Activated CD8-positive, alpha-beta memory T cell treated with anti-CD3 and anti-CD28 coated beads for 48 hours (primary cell): ENCODE measurements around the gene FGD4.
"Not testable (repeated sequence)": the region's sequence is repeated elsewhere in the genome, so short reads cannot be mapped to it uniquely, and the experiment has no call there.

ENCODE experiments used
- DNase-seq, 3 experiments: peaks; one replicate each; pipeline ENCODE4 v3.0.0-alpha.2; 2020; ENCODE audit warnings: low read depth in 2 of 3, low spot score in 2 of 3

FGD4 gene

DNA sequence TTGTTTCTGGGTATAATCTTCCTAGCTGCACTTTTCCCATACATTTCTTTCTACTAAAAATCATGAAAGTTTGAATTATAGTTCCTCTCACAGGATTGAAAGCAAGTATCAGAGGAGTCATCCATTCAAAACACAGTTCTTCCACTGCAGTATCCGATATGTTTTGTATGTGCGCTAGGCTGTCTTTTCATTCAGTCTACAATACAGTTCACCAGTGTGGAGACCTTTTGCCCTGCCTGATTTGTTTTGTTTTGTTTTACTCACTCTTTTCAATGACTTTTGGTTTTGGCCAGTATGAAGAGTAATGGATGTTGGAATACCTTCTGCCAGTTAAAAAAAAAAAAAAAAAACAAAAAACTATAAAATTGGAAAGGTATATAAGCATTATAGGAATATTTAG is 91.4 kb downstream of the FGD4 start:
- no peak for DNase-seq

DNA sequence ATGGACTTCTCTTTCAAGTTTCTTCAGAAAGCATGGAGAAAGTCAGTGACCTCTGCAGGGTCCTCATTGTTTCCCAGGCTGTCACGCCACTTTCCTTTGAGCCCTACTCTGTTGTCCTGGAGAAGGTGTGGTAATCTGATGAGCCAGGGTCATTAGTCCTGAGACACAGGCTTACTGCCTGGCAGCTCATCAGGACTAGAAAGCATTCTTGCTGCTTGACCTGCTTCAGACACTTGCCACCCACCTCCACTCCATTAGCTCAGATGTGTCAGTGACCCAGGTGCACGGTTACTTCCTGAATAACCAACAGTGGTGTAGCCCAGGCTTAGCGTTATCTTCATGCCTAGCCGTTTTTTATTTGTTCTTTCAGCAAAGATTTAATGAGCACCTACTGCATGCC is 93.9 kb downstream of the FGD4 start:
- DNase-seq, result no peak

DNA sequence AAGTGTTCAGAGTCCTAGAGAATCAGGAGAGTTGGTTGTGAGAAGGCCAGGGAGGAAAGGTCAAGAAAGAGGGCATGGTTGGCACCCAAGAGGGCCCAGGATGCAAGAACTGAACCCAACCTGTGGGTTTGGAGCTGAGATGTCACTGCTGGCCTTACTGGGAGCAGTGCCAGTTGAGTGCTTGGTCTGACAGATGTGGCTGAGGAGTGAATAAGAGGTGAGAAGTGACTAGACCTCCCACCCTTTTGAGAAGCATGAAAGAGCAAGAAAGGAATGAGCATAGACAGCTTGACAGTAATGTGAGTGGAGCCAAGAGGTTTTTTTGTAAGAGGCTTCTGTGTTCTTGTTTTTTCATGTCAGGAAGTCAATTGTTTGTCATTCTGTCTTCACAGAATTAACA is 95.3 kb downstream of the FGD4 start:
- DNase-seq, result no peak

DNA sequence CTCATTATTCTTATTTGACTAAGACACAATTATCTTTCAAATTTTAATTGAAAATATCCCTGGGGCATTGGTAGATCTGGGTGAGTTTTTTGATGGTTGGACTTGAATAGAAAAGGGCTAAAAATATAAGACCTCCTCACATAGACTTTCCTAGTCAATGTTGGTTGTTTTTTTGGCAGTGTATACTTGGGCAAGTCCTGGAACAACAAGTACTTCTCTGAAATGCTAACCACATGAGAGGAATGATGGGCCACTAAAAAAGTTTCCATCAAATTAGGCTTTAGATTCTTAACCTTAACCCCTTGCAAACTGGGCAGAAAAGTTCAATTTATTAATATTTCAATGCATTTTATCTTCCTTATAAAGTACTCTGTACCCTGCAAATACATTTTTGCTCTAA is 97.6 kb downstream of the FGD4 start:
- no peak for DNase-seq

DNA sequence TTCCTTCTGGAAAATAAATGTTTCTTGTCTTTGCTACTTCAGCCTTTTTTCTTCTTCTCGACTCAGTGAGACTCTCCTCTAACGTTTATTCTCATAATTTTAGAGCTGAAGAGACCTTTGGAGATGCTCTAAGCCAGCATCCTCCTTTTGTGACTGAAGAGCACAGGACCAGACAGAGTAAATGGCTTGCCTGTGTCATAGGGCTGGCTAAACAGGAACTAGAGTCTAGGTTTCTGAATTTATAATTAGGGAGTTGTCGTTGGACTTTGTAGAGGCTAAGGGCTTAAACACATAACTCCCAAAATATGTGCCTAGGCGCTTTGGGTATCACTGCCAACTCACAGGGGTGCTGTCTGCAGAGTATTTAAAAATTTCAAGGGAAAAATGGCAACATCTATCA is 98.5 kb downstream of the FGD4 start:
- no peak for DNase-seq

DNA sequence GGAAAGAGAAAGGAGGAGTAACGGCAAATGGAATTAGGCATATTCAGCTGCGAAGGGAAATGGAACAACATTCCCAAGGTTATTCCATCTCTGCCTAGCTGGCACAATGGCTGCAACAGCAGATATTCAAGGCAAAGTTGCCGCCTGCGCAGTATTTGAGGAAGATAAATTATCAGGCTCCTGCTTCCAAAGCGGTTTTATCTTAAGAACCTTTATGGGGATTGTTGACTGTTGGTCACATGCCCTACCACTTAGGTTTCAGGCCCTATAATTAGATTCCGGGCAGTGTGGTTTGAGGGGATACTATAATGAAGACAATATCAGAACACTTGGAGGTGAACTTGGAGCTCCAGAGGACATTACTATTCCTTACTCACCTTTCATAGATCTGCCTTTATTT is 99.7 kb downstream of the FGD4 start:
- DNase-seq, result no peak

DNA sequence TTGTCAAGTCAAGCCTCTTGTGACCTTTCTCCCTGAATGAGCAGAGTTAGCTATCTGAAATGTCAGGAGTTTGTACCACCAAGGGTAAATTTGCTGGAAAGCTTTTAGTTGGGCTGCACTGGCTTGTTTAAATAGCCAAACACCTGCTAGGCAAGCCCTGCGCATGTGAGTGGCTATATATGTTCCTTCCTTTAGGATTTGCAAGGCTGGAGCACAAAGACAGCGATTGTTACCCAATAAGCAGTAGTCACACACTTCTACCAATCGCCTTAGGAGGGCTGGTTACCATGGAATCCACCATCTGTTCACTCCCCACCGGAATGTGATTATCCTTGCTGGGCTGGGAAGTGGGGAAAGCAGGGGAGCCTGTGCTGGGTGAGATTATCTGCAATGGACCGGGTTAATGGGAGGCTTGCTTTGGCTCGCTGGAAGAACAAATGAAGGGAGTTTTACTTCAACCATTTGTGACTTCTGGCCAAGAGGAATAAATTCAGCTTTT is 102.5 kb downstream of the FGD4 start:
- DNase-seq, result no peak

DNA sequence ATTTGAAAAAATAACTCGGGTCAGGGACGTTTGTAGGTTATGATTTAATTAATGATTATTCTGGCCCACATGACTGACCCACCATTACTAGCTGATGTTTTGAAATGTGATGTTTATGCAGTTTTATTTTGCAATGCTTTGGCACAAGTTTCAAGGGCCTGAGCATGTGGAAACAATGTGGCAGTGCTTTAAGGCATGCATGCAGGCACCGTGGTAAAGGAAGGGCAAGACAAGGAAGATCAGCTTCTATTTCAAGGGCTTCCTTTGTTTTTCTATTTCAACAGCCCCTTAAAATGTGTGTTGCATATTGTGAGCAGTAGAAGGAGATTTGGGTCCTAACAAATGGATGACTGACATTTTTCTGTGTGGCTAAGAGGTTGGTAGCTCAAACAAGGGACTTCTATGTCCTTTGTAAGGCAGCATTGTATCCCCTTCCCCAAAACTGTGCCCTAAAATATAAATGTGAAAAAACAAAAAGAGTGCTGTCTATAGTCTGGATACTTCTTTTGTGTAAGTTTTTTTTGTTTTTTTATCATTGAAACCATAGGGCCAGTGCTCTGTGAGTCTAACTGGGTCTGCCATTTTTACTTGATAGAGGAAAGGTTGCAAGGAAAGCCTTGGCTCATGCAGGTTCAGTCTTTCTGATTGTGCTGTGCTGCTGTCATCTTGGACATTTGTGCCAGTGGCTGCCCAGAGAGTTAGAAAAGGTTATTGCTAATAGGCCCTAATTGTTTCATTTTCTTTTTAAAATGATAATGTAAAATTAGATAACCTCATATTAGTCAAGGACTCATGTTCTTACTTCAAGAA is 103.5 kb downstream of the FGD4 start:
- DNase-seq, result no peak

DNA sequence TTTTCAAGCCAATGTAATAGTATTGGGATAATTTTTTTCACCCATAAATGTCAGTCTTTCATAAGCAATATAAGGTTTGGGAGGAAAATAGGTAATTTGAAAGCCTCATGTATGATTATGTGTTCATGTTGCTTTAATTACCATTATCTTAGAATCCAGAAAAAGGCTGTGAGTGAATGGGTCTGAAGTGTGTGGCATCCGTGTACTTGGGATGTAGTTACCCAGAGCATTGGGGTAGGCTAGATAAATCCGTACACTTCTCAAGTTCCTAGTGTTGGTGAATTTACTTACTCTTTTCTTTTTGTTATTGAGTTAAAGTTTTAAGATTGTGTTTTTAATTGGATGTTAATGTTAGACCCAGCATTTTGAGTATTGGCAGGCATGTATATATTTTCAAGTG is 104.4 kb downstream of the FGD4 start:
- no peak for DNase-seq

DNA sequence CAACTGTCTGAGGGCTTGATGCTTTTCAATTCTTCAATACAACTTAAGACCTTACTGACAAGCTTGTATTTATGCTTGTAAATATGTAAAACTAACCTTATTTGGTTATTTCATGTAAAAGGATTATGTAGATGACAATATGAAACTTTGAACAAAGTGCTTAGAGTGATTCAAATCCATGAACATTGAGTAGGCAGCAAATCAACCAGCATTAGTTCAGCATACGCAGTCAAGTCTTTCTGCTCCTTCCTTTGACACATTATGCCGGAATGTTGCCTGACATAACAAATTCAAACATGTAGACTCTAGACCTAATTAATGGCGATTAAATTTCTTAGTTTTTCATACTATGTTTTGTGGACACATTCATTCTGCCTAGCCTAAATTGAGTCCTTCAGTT is 105.2 kb downstream of the FGD4 start:
- DNase-seq, result no peak

DNA sequence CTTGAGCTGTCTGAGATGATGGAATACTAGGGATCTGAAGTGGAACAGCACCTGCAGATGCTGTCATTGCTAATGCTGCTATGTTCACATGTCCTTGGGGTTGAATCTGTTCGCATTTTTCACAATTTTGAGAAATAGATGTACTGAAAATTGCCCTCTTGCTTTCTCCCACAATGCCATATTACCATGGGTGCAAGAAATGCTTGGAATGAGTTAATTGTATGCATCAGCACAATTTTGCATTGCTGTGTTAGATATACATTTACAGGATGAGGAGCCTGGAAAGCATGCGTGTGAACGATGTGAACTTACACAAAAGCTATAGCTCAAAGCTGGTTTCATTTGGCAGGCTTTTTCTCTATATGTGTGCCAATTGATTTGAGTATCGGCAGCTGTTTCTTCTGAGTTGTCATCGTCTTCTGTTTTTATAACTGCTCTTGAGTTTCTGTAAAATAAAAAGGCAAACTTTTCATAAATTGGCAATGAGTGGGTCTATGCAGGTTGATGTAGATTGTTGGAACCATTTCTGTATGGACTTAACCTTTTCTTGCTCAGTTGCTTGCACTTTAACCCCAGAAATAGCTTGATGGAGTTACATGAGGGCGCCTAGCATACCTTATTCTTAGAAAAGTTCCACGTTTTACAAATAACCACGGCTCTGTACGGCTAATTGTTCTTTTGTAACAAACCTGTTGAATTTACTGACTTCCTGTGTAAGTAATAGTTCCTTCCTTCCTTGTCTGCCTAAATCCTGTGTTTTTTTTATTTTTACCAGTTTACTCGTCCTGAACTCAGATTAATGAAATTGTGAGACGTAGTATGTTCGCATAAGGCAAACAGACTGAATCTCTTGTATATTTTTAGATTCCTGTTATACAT is 105.9 kb downstream of the FGD4 start:
- DNase-seq, result no peak

DNA sequence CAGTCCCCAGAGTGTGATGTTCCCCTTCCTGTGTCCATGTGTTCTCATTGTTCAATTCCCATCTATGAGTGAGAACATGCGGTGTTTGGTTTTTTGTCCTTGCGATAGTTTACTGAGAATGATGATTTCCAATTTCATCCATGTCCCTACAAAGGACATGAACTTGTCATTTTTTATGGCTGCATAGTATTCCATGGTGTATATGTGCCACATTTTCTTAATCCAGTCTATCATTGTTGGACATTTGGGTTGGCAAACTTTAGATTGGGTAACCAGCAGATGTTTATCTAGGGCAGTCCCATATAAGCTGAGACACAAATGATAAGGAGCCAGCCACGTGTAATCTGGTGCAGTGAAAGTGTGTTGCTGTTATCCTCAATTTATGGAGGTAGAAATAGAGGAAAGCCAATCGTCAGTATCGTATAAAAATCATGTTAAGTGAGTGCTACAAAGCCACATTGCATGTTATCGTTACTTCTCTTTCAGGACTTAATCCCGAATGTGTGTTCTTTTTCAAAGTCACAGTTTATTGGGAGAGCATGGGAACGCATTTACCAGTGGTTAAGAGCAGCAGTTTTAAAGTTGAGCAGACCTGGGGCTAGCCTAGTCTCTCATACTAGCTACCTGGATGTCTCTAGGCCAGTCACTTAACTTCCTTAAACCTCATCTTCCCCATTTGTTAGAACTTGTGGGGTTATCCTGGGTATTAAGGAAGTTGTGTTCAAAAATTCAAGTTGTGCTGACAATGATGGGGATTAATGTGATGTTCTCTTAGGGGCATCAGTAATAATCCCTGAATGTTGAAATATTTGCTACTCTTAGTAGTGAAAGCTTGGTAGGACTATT is 108.0 kb downstream of the FGD4 start:
- DNase-seq, result not testable (repeated sequence)

DNA sequence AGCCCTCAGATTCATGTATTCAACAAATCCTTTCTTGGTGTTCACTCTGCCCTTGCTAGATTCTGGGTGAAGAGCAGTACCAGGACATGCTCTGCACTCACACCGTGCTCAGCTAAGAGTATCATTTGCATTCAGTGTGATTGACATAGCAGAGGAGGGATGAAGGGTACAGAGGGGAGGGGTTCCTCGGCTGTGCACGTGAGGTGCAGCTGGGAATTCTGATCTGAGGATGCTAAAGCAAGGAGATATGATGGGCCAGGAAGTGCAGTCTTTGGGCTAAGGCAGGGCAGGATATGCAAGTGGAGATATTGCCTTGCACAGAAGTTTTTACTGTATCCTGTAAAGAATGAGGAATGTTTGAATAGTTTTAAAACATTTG is 108.6 kb downstream of the FGD4 start:
- DNase-seq, result no peak

DNA sequence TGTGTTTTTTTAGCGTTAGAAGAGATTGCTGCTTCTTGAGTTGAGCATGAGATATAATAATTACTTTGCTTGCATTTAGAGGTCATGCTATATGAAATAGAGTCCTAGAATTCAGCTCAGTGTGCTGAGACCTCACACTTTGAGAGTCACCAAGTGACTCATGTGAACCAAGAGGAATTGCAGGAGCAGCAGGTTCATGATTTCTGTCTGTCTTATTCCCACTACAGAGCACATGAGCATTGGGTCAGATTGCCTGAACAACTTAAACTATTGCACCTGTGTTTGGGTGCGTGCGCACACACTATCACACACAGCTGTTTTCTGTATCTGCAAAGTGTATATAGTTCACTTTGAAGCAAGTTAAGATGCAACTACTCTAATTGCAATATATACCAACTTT is 109.3 kb downstream of the FGD4 start:
- DNase-seq, result no peak

DNA sequence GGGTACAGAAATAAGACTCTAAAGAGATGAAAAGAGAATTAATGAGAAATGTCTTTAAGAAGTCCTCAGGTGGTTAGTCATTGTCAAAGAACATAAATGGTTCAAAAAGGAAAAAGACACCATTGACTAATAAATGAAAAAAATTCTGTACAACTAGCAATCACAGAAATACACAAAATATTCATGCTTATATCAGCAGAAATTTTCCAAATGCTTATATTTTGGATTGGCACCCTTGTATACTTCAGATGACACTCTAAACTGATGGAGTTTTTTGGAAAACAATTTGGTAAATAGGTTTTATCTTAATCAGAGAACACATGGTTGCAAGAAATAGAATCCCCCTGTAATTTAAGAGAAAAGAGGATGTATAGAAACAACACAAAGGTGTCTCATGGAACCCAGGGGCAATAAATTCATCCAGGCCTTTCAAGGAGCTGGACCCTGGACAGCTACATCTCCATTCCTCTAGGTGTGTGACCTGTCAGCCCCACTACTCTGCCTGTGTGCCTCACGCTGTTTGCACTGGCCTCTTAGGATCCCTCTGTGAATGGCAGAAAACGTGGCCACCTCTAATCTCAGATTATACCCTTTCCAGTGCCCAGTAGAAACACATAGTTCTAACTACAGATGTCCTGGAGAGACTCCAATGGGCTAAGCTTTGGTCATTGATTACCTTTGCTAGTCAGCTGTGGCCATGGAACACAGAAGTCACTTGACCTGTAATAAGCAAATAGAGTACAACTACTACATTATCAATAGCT is 110.2 kb downstream of the FGD4 start:
- DNase-seq, result no peak

DNA sequence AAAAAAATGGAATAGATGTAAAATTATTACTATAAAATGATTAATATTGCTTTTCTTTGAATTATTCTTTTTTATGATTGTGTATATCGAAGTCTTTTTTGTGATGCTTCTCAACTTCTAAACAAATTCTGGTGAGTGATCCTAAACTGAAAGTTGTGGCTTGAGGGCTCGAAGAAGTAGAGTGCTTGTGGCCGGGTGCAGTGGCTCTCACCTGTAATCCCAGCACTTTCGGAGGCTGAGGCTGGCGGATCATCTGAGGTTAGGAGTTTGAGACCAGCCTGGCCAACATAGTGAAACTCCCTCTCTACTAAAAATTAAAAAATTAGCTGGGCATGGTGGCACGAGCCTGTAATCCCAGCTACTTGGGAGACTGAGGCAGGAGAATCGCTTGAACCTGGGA is 112.6 kb downstream of the FGD4 start:
- not testable (repeated sequence) for DNase-seq

DNA sequence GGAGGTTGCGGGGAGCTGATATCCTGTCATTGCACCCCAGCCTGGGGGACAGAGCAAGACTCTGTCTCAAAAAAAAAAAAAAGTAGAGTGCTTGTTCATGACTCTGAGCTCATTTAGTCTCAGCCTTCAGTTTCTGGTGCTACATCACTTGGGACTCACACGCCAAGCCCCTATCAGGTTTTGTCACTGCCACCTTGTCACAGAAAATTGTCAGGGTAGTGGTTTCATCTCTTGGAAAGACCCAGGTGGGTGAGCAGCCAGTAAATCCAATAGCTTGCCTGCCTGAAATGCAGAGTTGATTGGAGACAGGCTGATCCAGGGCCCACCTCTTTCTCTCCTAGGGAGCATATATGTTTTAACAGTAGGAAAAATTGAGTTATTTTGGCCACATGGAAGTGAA is 113.0 kb downstream of the FGD4 start:
- DNase-seq, result no peak

DNA sequence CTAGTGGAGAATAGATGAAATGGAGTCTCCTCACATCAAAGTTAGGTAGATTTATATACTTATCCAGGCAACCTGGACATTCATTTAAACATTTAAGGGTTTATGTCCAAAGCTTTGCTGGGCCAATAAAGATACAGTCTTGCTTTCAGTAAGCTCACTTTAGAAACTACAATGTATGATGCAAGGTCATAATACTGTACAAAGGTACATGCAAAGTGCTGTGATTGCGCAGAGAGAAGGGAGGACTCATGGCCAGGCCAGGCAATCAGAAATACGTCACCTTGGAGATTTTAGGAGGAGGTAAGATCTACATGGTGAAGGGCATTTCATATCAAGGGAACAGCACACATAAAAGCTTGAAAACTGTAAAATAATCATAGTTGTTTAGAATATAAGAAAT is 113.6 kb downstream of the FGD4 start:
- DNase-seq, result no peak

DNA sequence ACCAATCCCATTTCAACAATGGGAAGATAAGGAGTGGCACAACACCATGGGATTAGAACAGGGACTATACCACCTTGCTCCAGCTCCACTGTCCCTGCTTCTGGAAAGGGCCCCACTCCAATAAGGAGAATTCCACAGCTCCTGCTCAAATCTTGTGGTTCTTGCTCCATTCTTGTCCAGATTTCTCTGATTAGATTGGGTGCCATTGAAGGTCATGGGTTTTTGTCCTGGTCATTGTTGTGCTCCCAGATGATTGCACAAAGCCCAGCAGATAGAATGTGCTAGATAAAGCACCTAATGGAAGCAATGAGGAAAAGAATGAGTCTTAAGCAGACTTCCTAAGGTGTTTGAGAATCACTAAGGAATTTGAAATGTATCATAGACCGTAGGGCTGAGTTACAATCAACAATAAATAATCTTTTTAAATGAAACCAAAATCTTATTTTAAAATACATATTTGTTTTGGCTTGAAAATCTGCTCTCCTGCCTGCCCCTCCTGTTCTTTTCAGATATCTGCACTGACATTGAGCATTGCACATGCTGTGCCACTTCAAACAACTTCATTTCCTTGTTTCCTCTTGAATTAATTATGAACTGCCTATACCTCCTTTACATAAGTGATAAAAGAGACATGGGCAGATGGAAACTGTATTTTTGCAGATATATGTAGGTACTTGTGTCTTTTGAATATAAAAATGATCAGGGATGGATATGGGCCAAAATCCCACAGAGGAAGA is 115.9 kb downstream of the FGD4 start:
- no peak for DNase-seq

DNA sequence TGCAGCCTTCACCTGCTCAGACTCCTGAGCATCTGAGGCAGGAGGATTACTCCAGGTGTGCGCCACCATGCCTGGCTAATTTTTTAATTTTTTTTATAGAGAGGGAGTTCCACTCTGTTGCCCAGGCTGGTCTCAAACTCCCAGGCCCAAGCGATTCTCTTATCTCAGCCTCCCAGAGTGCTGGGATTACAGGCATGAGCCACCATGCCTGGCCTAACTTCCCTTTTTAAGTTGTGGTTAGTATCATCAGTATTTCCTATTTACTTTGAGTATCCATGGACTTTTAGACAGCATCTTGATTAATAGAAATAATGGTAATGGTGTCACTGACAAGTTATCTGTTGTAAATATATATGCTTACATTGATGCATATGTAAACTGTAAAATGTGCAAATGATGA is 116.9 kb downstream of the FGD4 start:
- DNase-seq, result no peak
